ENCODE measurements around the gene OR1J2. TPM values are rescaled to one million over a fixed set of nuclear protein-coding genes. Genes with fewer than 3 reads are reported as not detected.

OR1J2 gene
- total and polyA plus RNA-seq, 2 experiments from 2014 or later, result 0.20 to 0.22 TPM

GRCh38 chr9:122477346-122477745 lies 33.3 kb upstream of the OR1J2 start:
- no peak overlapping the region for H3K27ac ChIP-seq
- H3K9me3 ChIP-seq (ENCODE audit: low read depth), result no peaks in the 10 kb centered on the region
- no peaks in the 10 kb centered on the region; the same call in 1 of the 2 replicates for H3K36me3 ChIP-seq (ENCODE audit: low read depth)
- no peaks in the 10 kb centered on the region for H3K9me2 ChIP-seq (ENCODE audit: insufficient read depth)
- H3K4me1 ChIP-seq (ENCODE audit: insufficient read depth), result peaks cover 13% of the 10 kb centered on the region
- WGBS, 2 experiments (ENCODE audit: low coverage in 1 of 2, low lambda C conversion rate in 2 of 2, missing lambda C conversion rate in 2 of 2), result 92 to 95% methylated on average over 3 of the region's 3 CpGs
- H3K27me3 ChIP-seq (replicated peaks; ENCODE audit: insufficient read depth), result no peaks in the 10 kb centered on the region
- TF ChIP-seq EZH2phosphoT487 (IDR thresholded peaks at IDR 0.05; ENCODE audit: insufficient read depth, low read depth) (no peak), EZH2 (IDR thresholded peaks at IDR 0.05; ENCODE audit: insufficient read depth, poor library complexity, severe bottlenecking) (no peak)
- no peaks in the 10 kb centered on the region for H3F3A ChIP-seq (ENCODE audit: insufficient read depth)
- no peak for DNase-seq
- in situ Hi-C loops (cut with MboI), result no loop called here
- no peak overlapping the region for H3K4me3 ChIP-seq
- no peaks in the 10 kb centered on the region for H4K20me1 ChIP-seq (ENCODE audit: insufficient read depth)
- no peak overlapping the region for H3K9ac ChIP-seq
- H3K4me2 ChIP-seq (ENCODE audit: unreplicated experiment), result no peak overlapping the region
- peaks cover 19% of the 10 kb centered on the region for H3K79me2 ChIP-seq (ENCODE audit: insufficient read depth)
- no peak overlapping the region for H2AFZ ChIP-seq

- no peak within 1 kb of the TSS for H3K4me3 ChIP-seq
- 97 to 100% methylated on average over 6 of the region's 6 CpGs for WGBS, 2 experiments (ENCODE audit: low coverage in 1 of 2, low lambda C conversion rate in 2 of 2, missing lambda C conversion rate in 2 of 2)
- no peaks in the 10 kb centered on the region for H4K20me1 ChIP-seq (ENCODE audit: insufficient read depth)
- no peaks in the 10 kb centered on the region for H3K9me3 ChIP-seq (ENCODE audit: low read depth)
- TF ChIP-seq EZH2 (IDR thresholded peaks at IDR 0.05; ENCODE audit: insufficient read depth, poor library complexity, severe bottlenecking) (no peak), EZH2phosphoT487 (IDR thresholded peaks at IDR 0.05; ENCODE audit: insufficient read depth, low read depth) (no peak)
- no peaks in the 10 kb centered on the region for H3K27me3 ChIP-seq (replicated peaks; ENCODE audit: insufficient read depth)
- no peak within 1 kb of the TSS for H3K9ac ChIP-seq
- no peak within 1 kb of the TSS for H3K4me2 ChIP-seq (ENCODE audit: unreplicated experiment)
- DNase-seq, result no peak
- no peak within 1 kb of the TSS for H3K27ac ChIP-seq
- no peaks in the 10 kb centered on the region; the same call in 1 of the 2 replicates for H3K36me3 ChIP-seq (ENCODE audit: low read depth)
- peaks cover 13% of the 10 kb centered on the region for H3K4me1 ChIP-seq (ENCODE audit: insufficient read depth)
- H3K79me2 ChIP-seq (ENCODE audit: insufficient read depth), result peaks cover 14% of the 10 kb centered on the region
- no peaks in the 10 kb centered on the region for H3K9me2 ChIP-seq (ENCODE audit: insufficient read depth)
- in situ Hi-C loops (cut with MboI), result no loop called here
- no peak within 1 kb of the TSS for H2AFZ ChIP-seq
- no peaks in the 10 kb centered on the region for H3F3A ChIP-seq (ENCODE audit: insufficient read depth)
Observed at GRCh38 chr9:122477826-122478225, 32.8 kb upstream of the OR1J2 start, which contains the start of gene OR1J1. Gene OR1J1, minus strand, starts transcription at chr9:122477926. Its CDS starts 0 bp downstream, at chr9:122477926.

GRCh38 chr9:122479062-122479461 lies 31.5 kb upstream of the OR1J2 start:
- Histone ChIP-seq H3K4me1 (ENCODE audit: insufficient read depth) (peaks cover 13% of the 10 kb centered on the region), H3K27me3 (replicated peaks; ENCODE audit: insufficient read depth) (no peaks in the 10 kb centered on the region), H3K9me3 (ENCODE audit: low read depth) (no peaks in the 10 kb centered on the region), H3K4me2 (ENCODE audit: unreplicated experiment) (no peak overlapping the region), H2AFZ (no peak overlapping the region), H3F3A (ENCODE audit: insufficient read depth) (no peaks in the 10 kb centered on the region), H3K36me3 (ENCODE audit: low read depth) (no peaks in the 10 kb centered on the region; the same call in 1 of the 2 replicates), H3K79me2 (ENCODE audit: insufficient read depth) (peaks cover 3% of the 10 kb centered on the region; the same call in 1 of the 2 replicates), H3K4me3 (no peak overlapping the region), H3K27ac (no peak overlapping the region), H3K9me2 (ENCODE audit: insufficient read depth) (no peaks in the 10 kb centered on the region), H3K9ac (no peak overlapping the region), H4K20me1 (ENCODE audit: insufficient read depth) (no peaks in the 10 kb centered on the region)
- in situ Hi-C loops (cut with MboI), result no loop called here
- no peak for DNase-seq
- TF ChIP-seq EZH2phosphoT487 (IDR thresholded peaks at IDR 0.05; ENCODE audit: insufficient read depth, low read depth) (no peak), EZH2 (IDR thresholded peaks at IDR 0.05; ENCODE audit: insufficient read depth, poor library complexity, severe bottlenecking) (no peak)
- 96 to 98% methylated on average over 5 of the region's 5 CpGs for WGBS, 2 experiments (ENCODE audit: low coverage in 1 of 2, low lambda C conversion rate in 2 of 2, missing lambda C conversion rate in 2 of 2)

GRCh38 chr9:122498883-122499288 lies 11.7 kb upstream of the OR1J2 start:
- Histone ChIP-seq H3K9me3 (ENCODE audit: low read depth) (peaks cover 4% of the 10 kb centered on the region), H3K4me3 (no peak overlapping the region), H2AFZ (no peak overlapping the region), H3K9ac (no peak overlapping the region), H3K4me2 (ENCODE audit: unreplicated experiment) (no peak overlapping the region), H3F3A (ENCODE audit: insufficient read depth) (no peaks in the 10 kb centered on the region), H3K27ac (no peak overlapping the region), H3K4me1 (ENCODE audit: insufficient read depth) (no peaks in the 10 kb centered on the region), H3K9me2 (ENCODE audit: insufficient read depth) (no peaks in the 10 kb centered on the region), H3K79me2 (ENCODE audit: insufficient read depth) (no peaks in the 10 kb centered on the region), H3K36me3 (ENCODE audit: low read depth) (no peaks in the 10 kb centered on the region), H3K27me3 (replicated peaks; ENCODE audit: insufficient read depth) (no peaks in the 10 kb centered on the region), H4K20me1 (ENCODE audit: insufficient read depth) (no peaks in the 10 kb centered on the region)
- WGBS, 2 experiments (ENCODE audit: low coverage in 1 of 2, low lambda C conversion rate in 2 of 2, missing lambda C conversion rate in 2 of 2), result 64 to 71% methylated on average over 2 of the region's 2 CpGs
- DNase-seq, result peak; percentile 73
- in situ Hi-C loops (cut with MboI), result loop anchor here (10.0 kb wide), 1 partner anchor 296 kb away; no protein-coding TSS in a partner anchor
- TF ChIP-seq EZH2 (IDR thresholded peaks at IDR 0.05; ENCODE audit: insufficient read depth, poor library complexity, severe bottlenecking) (no peak), EZH2phosphoT487 (IDR thresholded peaks at IDR 0.05; ENCODE audit: insufficient read depth, low read depth) (no peak)

Measured in GM23248 (cell line).